GM21825 (cell line): ENCODE results near the gene TASOR.
A peak's percentile ranks its signal among the peaks of the same experiment; 100 is the strongest.
"Not testable (repeated sequence)": the region's sequence is repeated elsewhere in the genome, so short reads cannot be mapped to it uniquely, and the experiment has no call there.

Experiments
- ATAC-seq: cut with Tn5 transposase; IDR thresholded peaks from one replicate; pipeline ENCODE4 v1.9.1; 2021; ENCODE audit warnings: mild to moderate bottlenecking, moderate library complexity; ENCODE audit not compliant: unreplicated experiment

TASOR gene

GRCh38 chr3:56683122-56683817, at the start of gene TASOR:
TSS of gene TASOR (minus strand) at chr3:56683265. CDS start at chr3:56683006, 259 bp downstream.
- peak; percentile 79 for ATAC-seq

- ATAC-seq: no peak
Measured at GRCh38 chr3:56732109-56732508, 49.0 kb upstream of the TASOR start.

GRCh38 chr3:56725175-56725574, 42.1 kb upstream of the TASOR start:
- peak; percentile 98 for ATAC-seq

GRCh38 chr3:56724676-56725075, 41.6 kb upstream of the TASOR start:
- ATAC-seq: peak; percentile 6

- ATAC-seq: no peak
Measured at GRCh38 chr3:56720849-56721248, 37.8 kb upstream of the TASOR start.

DNA sequence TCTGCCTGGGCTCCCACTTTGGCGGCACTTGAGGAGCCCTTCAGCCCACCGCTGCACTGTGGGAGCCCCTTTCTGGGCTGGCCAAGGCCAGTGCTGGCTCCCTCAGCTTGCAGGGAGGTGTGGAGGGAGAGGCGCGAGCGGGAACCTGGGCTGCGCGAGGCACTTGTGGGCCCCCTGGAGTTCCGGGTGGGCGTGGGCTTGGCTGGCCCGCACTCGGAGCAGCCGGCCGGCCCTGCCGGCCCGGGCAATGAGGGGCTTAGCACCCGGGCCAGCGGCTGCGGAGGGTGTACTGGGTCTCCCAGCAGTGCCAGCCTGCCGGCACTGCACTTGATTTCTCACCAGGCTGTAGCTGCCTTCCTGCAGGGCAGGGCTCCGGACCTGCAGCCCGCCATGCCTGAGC, 35.7 kb upstream of the TASOR start:
- not testable (repeated sequence) for ATAC-seq

GRCh38 chr3:56711344-56711743, 28.3 kb upstream of the TASOR start:
- ATAC-seq: no peak

DNA sequence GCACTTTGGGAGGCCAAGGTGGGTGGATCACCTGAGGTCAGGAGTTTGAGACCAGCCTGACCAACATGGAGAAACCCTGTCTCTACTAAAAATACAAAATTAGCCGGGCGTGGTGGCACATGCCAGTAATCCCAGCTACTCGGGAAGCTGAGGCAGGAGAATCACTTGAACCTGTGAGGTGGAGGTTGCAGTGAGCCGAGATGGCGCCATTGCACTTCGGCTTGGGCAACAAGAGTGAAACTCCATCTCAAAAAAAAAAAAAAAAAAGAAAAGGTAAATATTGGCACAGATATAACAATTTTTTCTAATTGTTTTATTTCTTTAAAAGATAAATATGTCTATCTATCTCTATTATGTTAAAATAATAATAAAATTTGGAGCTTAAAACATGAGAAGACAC, 24.3 kb upstream of the TASOR start:
- not testable (repeated sequence) for ATAC-seq

DNA sequence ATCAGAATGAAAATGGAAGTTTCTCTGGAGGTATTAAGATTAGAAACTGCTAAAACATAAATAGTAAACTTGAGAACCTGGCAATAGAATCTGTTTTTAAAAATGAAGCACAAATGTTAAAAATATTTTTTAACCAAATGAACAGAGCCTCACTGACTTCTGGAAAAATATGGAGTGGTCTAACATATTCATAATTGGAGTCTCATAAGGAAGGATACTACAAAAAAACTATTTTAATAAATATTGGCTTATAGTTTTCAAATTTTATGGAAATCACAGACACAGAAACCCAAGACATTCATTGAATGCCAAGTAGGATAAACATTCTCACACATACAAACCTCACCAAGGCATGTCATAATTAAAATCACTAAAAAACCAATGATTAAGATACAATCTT, 23.6 kb upstream of the TASOR start:
- ATAC-seq: no peak

- no peak for ATAC-seq
Measured at GRCh38 chr3:56704706-56705105, 21.6 kb upstream of the TASOR start.

DNA sequence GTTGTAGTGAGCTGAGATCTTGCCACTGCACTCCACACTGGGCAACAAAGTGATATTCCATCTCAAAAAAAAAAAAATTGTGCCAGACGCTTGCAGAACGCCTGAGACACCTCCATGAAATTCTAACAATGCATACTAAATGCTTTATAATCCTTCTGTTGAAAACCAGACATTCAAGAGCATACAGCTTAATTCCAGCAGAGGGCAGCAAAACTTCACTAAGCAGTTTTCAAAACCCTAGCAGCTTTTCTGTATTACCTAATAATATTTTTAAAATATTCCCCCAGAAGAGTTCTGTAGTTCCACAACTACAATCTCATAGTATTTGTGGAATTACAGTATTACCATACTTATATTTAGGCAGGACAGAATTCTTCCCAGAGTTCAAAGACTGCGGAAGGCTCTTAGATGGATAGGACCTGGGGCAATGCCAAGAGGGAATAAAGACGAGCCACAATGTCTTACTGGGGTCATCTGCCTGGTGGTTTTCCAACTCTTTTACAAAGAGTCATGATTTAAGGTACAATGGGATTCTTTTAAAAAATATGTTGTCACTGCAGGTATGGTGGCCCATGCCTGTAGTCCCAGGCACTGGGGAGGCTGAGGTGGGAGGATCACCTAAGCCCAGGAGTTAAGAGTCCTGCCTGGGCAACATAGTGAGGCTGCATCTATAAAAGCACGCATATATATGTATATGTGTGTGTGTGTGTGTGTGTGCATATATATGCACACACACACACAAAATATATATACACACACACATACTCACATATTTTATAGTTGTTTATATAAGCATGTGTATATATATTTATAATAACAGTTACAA, 19.6 kb upstream of the TASOR start:
- ATAC-seq: peak; percentile 61

DNA sequence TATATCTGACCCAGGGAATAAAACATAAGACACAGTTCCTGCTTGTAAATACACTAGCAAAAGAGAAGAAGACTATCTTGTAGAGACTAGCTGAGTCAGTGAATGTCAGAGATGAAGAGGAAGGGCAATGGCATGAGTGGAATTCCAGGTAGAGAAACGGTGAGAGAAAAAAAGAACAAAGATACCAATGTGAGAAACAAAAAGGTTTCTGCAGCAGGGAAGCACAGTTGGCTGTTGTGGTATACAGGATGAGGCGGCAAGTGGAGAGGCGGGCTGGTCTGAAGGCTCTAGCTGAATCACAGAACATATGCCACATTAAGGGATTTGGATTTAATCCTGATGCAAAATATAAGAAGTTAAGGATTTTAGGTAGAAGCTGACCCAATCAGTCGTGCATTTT, 17.1 kb upstream of the TASOR start:
- no peak for ATAC-seq

- no peak for ATAC-seq
Measured at GRCh38 chr3:56694867-56695683, 12.0 kb upstream of the TASOR start.

GRCh38 chr3:56693750-56694149, 10.7 kb upstream of the TASOR start:
- ATAC-seq: no peak

- peak; percentile 81 for ATAC-seq
Measured at GRCh38 chr3:56692520-56693433, 9.7 kb upstream of the TASOR start.

DNA sequence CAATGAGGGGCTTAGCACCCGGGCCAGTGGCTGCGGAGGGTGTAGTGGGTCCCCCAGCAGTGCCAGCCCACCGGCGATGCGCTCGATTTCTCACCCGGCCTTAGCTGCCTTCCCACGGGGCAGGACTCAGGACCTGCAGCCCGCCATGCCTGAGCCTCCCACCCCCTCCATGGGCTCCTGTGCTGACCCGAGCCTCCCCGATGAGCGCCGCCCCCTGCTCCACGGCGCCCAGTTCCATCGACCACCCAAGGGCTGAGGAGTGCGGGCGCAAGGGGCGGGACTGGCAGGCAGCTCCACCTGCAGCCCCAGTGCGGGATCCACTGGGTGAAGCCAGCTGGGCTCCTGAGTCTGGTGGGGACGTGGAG, 8.9 kb upstream of the TASOR start:
- ATAC-seq: not testable (repeated sequence)

DNA sequence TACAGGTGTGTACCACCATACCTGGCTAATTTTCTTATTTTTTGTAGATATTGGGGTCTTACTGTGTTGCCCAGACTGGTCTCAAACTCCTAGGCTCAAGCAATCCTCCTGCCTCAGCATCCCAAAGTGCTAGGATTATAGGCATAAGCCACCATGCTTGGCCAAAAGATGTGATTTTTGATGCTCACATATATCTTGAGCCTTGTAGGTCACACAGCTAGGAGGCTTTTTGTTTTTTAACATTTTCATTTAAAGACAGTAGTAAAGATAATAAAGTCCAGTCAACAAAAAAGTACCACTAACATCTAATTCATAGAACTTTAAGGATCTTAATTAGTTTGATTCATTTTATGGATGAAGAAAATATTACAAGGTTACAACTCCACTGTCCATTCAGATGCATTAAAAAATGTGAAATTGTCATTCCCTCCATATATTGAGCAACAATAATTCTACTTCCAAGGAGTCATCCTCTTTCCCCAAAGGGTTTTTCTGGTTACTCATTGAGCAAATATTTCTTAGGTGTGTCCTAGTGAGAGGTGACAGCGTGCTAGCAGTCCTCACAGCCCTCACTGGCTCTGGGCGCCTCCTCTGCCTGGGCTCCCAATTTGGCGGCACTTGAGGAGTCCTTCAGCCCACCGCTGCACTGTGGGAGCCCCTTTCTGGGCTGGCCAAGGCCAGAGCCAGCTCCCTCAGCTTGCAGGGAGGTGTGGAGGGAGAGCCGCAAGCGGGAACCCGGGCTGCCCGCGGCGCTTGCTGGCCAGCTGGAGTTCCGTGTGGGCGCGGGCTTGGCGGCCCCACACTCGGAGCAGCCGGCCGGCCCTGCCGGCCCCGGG, 8.3 kb upstream of the TASOR start:
- ATAC-seq: no peak

- ATAC-seq: no peak
Measured at GRCh38 chr3:56689303-56689702, 6.2 kb upstream of the TASOR start.

DNA sequence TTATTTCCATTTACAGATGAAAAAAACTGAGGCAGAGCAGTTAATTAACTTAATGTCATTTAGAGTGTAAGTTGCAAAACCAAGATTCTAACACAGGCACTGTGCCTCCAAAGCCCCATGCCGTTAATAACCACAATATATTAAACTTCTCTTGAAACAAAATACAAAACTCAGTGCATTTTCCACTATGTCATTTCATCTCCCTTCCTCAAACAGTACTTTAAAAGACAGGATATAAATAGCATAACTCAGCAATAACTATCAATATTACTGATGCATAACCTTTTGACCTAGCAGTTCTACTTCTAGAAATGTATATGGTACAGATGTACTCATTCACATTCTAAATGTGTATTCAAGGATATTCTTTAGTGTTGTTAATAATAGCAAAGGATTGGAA, 5.1 kb upstream of the TASOR start:
- ATAC-seq: no peak

GRCh38 chr3:56684029-56684428, 964 bp upstream of the TASOR start:
- no peak for ATAC-seq
